GM19328 (cell line): ENCODE results near the gene REM2.

Source experiments
- ATAC-seq: cut with Tn5 transposase; IDR thresholded peaks from one replicate; pipeline ENCODE4 v1.9.1; 2021; ENCODE audit warnings: mild to moderate bottlenecking, moderate library complexity; ENCODE audit not compliant: unreplicated experiment

REM2 gene

GRCh38 chr14:22872033-22872832 is 10.8 kb upstream of the REM2 start:
- peak; percentile 7 for ATAC-seq

GRCh38 chr14:22872833-22873520 is 10.0 kb upstream of the REM2 start:
- no peak for ATAC-seq

- ATAC-seq, result no peak
Observed at GRCh38 chr14:22875003-22875747, 7.8 kb upstream of the REM2 start.

GRCh38 chr14:22875748-22876319 is 7.2 kb upstream of the REM2 start:
- no peak for ATAC-seq

- ATAC-seq, result no peak
Observed at GRCh38 chr14:22877000-22877501, 6.0 kb upstream of the REM2 start.

GRCh38 chr14:22878271-22879246 is 4.5 kb upstream of the REM2 start:
- no peak for ATAC-seq

- no peak for ATAC-seq
Observed at GRCh38 chr14:22882064-22882463, 958 bp upstream of the REM2 start.

- no peak for ATAC-seq
Observed at GRCh38 chr14:22882529-22883172, 371 bp upstream of the REM2 start.

- no peak for ATAC-seq
Observed at GRCh38 chr14:22884076-22884737, 1.2 kb downstream of the REM2 start.

- ATAC-seq, result no peak
Observed at GRCh38 chr14:22884738-22885523, 1.9 kb downstream of the REM2 start.

- ATAC-seq, result no peak
Observed at GRCh38 chr14:22885975-22886374, 3.0 kb downstream of the REM2 start.

- ATAC-seq, result peak; percentile 48
Observed at GRCh38 chr14:22886500-22887259, 3.7 kb downstream of the REM2 start.

GRCh38 chr14:22887260-22887989 is 4.4 kb downstream of the REM2 start:
- no peak for ATAC-seq

- peak; percentile 42 for ATAC-seq
Observed at GRCh38 chr14:22887990-22888378, 5.0 kb downstream of the REM2 start.

GRCh38 chr14:22888662-22889061 is 5.6 kb downstream of the REM2 start:
- ATAC-seq, result no peak

- ATAC-seq, result no peak
Observed at GRCh38 chr14:22890416-22890815, 7.4 kb downstream of the REM2 start.

- no peak for ATAC-seq
Observed at GRCh38 chr14:22892488-22892887, 9.5 kb downstream of the REM2 start.
